ENCODE data around the gene ANKS1B. TPM values are rescaled to one million over a fixed set of nuclear protein-coding genes. Genes with fewer than 3 reads are reported as not detected.

Gene ANKS1B
- total RNA-seq, 1 experiment from 2014 or later: 9.7 TPM

DNA sequence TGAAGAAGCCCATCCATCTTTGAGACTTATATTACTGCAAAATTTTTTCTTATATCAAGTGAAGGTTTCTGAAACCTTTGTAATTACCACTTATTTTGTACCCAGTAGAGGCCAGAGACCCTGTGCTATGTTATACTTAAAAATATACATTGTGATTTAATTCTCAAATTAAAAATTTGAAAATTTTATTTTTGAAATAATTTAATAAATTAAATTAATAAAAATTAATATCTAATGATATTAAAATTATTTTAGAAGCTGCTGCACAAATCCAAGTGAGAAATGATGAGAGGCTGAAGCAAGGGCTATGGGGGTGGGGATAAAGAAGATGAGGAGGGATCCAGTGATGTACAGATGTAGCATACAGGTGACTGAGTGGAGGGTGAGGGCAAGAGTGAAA, 1080.9 kb downstream of the ANKS1B start:
- Histone ChIP-seq H3K9me3 (ENCODE audit: control insufficient read depth, insufficient read depth, low read depth, low read length) (no peaks in the 10 kb centered on the region), H3K36me3 (ENCODE audit: control insufficient read depth, insufficient read depth, low read length) (no peaks in the 10 kb centered on the region), H3K4me3 (ENCODE audit: low read depth in 2 of 2, low read length in 2 of 2) (no peak overlapping the region), H3K4me1 (ENCODE audit: control insufficient read depth, insufficient read depth, low read length) (no peaks in the 10 kb centered on the region), H3K27me3 (ENCODE audit: control insufficient read depth, insufficient read depth, low read length) (no peaks in the 10 kb centered on the region), H3K27ac (ENCODE audit: low read length) (no peak overlapping the region)
- ChIA-PET CTCF (no interaction called here), POLR2A (no interaction called here)
- DNase-seq (ENCODE audit: low read depth, low spot score) (no peak), ATAC-seq (no peak)
- BruUV-seq (replicated peaks): no TSS peak
- intact Hi-C loops (cut with micrococcal nuclease; ENCODE audit: unreplicated experiment): no loop called here
- in situ Hi-C loops (cut with HindIII; ENCODE audit: low pct_unique_long_range_greater_than_20kb, low sequenced_read_pairs): no loop called here
- TF ChIP-seq, protein P1, sequence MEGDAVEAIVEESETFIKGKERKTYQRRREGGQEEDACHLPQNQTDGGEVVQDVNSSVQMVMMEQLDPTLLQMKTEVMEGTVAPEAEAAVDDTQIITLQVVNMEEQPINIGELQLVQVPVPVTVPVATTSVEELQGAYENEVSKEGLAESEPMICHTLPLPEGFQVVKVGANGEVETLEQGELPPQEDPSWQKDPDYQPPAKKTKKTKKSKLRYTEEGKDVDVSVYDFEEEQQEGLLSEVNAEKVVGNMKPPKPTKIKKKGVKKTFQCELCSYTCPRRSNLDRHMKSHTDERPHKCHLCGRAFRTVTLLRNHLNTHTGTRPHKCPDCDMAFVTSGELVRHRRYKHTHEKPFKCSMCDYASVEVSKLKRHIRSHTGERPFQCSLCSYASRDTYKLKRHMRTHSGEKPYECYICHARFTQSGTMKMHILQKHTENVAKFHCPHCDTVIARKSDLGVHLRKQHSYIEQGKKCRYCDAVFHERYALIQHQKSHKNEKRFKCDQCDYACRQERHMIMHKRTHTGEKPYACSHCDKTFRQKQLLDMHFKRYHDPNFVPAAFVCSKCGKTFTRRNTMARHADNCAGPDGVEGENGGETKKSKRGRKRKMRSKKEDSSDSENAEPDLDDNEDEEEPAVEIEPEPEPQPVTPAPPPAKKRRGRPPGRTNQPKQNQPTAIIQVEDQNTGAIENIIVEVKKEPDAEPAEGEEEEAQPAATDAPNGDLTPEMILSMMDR (IDR thresholded peaks at IDR 0.05): no peak
- TF ChIP-seq, protein P2, sequence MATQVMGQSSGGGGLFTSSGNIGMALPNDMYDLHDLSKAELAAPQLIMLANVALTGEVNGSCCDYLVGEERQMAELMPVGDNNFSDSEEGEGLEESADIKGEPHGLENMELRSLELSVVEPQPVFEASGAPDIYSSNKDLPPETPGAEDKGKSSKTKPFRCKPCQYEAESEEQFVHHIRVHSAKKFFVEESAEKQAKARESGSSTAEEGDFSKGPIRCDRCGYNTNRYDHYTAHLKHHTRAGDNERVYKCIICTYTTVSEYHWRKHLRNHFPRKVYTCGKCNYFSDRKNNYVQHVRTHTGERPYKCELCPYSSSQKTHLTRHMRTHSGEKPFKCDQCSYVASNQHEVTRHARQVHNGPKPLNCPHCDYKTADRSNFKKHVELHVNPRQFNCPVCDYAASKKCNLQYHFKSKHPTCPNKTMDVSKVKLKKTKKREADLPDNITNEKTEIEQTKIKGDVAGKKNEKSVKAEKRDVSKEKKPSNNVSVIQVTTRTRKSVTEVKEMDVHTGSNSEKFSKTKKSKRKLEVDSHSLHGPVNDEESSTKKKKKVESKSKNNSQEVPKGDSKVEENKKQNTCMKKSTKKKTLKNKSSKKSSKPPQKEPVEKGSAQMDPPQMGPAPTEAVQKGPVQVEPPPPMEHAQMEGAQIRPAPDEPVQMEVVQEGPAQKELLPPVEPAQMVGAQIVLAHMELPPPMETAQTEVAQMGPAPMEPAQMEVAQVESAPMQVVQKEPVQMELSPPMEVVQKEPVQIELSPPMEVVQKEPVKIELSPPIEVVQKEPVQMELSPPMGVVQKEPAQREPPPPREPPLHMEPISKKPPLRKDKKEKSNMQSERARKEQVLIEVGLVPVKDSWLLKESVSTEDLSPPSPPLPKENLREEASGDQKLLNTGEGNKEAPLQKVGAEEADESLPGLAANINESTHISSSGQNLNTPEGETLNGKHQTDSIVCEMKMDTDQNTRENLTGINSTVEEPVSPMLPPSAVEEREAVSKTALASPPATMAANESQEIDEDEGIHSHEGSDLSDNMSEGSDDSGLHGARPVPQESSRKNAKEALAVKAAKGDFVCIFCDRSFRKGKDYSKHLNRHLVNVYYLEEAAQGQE (IDR thresholded peaks at IDR 0.05; ENCODE audit: insufficient read depth in 1 of 2, low read depth in 2 of 2, low read length in 1 of 2): no peak

DNA sequence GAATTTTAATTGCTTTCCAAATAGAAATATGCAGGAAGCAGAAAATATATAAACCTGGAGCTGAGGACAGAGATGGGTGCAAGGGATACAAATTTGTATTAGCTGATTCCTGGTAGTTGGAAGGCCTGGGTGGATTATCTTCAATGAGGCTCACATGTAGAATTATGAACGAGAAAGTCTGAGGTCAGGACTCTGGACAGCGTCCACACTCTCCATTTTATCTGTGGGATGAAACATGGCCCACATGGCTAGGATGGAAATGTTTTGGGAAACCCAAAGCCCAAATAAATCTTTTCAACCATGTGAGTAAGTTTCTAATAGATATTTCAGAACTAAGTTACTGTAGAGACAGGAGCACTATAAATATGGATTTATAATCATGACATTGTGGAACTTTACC, 1083.5 kb downstream of the ANKS1B start:
- ATAC-seq (no peak), DNase-seq (ENCODE audit: low read depth, low spot score) (no peak)
- TF ChIP-seq TCF7L2 (IDR thresholded peaks at IDR 0.05; ENCODE audit: low read depth, low read length): no peak
- TF ChIP-seq, protein P2 (IDR thresholded peaks at IDR 0.05; ENCODE audit: insufficient read depth in 1 of 2, low read depth in 2 of 2, low read length in 1 of 2): peak; percentile 82 to 83
- Histone ChIP-seq H3K4me3 (ENCODE audit: low read depth in 2 of 2, low read length in 2 of 2) (no peak overlapping the region), H3K27ac (ENCODE audit: low read length) (no peak overlapping the region), H3K4me1 (ENCODE audit: control insufficient read depth, insufficient read depth, low read length) (no peaks in the 10 kb centered on the region), H3K27me3 (ENCODE audit: control insufficient read depth, insufficient read depth, low read length) (no peaks in the 10 kb centered on the region; the same call in 1 of the 2 replicates), H3K9me3 (ENCODE audit: control insufficient read depth, insufficient read depth, low read depth, low read length) (no peaks in the 10 kb centered on the region), H3K36me3 (ENCODE audit: control insufficient read depth, insufficient read depth, low read length) (no peaks in the 10 kb centered on the region)
- no TSS peak for BruUV-seq (replicated peaks)
- ChIA-PET POLR2A (no interaction called here), CTCF (no interaction called here)
- intact Hi-C loops (cut with micrococcal nuclease; ENCODE audit: unreplicated experiment): no loop called here
- in situ Hi-C loops (cut with HindIII; ENCODE audit: low pct_unique_long_range_greater_than_20kb, low sequenced_read_pairs): no loop called here

DNA sequence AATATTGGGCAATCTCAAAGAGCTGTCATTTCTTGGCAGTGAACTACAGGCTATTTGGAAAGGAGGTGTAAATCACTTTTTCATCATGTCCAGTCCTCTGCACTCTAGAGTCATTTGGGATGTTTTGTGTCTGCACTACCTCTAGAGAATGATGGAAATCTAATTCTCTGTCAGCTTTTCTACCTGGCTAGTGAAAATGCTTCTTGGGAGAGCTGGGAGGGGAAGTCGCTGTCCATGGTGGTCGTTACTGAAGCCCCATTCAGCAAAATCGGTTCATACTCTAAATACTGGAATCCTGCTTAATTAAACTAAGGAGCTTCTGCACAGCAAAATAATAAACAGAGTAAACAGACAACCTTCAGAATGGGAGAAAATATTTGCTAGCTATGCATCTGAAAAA, 1087.8 kb downstream of the ANKS1B start:
- no peak overlapping the region for H3K4me3 ChIP-seq (ENCODE audit: low read depth in 2 of 2, low read length in 2 of 2)
- TF ChIP-seq POLR2AphosphoS5 (IDR thresholded peaks at IDR 0.05; ENCODE audit: low read depth, low read length): no peak
- TF ChIP-seq, protein P2 (IDR thresholded peaks at IDR 0.05; ENCODE audit: insufficient read depth in 1 of 2, low read depth in 2 of 2, low read length in 1 of 2): peak; percentile 75 to 76; a peak in 3 of 4 replicates
- intact Hi-C loops (cut with micrococcal nuclease; ENCODE audit: unreplicated experiment) (no loop called here), in situ Hi-C loops (cut with HindIII; ENCODE audit: low pct_unique_long_range_greater_than_20kb, low sequenced_read_pairs) (no loop called here)
- ATAC-seq: no peak
- ChIA-PET CTCF (no interaction called here), POLR2A (no interaction called here)
- no peaks in the 10 kb centered on the region for H3K36me3 ChIP-seq (ENCODE audit: control insufficient read depth, insufficient read depth, low read length)
- H3K27ac ChIP-seq (ENCODE audit: low read length): no peak overlapping the region
- no TSS peak for BruUV-seq (replicated peaks)
- H3K4me1 ChIP-seq (ENCODE audit: control insufficient read depth, insufficient read depth, low read length): no peaks in the 10 kb centered on the region
- peaks cover 22% of the 10 kb centered on the region for H3K27me3 ChIP-seq (ENCODE audit: control insufficient read depth, insufficient read depth, low read length)
- DNase-seq (ENCODE audit: low read depth, low spot score): no peak
- H3K9me3 ChIP-seq (ENCODE audit: control insufficient read depth, insufficient read depth, low read depth, low read length): no peaks in the 10 kb centered on the region
